Natural killer cell (primary cell): ENCODE data around the gene UGT2A3. TPM values are rescaled to one million over a fixed set of nuclear protein-coding genes. Genes with fewer than 3 reads are reported as not detected.

ENCODE experiments used
- ATAC-seq, 3 donors: fragments of 150-1000 bp in 2 of 3; fragments of 200-7000 bp in 1 of 3; cut with Tn5 transposase; 1 replicate in 1 of 3; 2 replicates in 2 of 3; pipeline ENCODE4 v1.10.0; 2021; ENCODE audit warnings: mild to moderate bottlenecking in 2 of 3, moderate library complexity in 2 of 3
- DNase-seq, 2 donors: peaks; one replicate each; pipeline versions ENCODE4 v3.0.0 to v3.0.0-alpha.2; 2013 to 2021; ENCODE audit warnings: mixed read lengths in 1 of 2
- H3K27ac ChIP-seq: one replicate; pipeline ENCODE4 v1.5.1; 2013; ENCODE audit warnings: mild to moderate bottlenecking, low read length
- H3K27me3 ChIP-seq: one replicate; pipeline ENCODE4 v1.6.1; 2013; ENCODE audit warnings: low read length; ENCODE audit not compliant: control insufficient read depth, insufficient read depth
- H3K36me3 ChIP-seq: one replicate; pipeline ENCODE4 v1.6.1; 2013; ENCODE audit warnings: low read length; ENCODE audit not compliant: control insufficient read depth, insufficient read depth
- H3K4me1 ChIP-seq: one replicate; pipeline ENCODE4 v1.6.1; 2013; ENCODE audit warnings: low read length; ENCODE audit not compliant: control insufficient read depth, insufficient read depth
- H3K4me3 ChIP-seq: one replicate; pipeline ENCODE4 v1.5.1; 2013; ENCODE audit warnings: low read length
- H3K9me3 ChIP-seq: one replicate; pipeline ENCODE4 v1.6.1; 2013; ENCODE audit warnings: low read length; ENCODE audit not compliant: control insufficient read depth, insufficient read depth
- H3K27ac Mint-ChIP-seq, 2 donors: one replicate each; pipeline ENCODE4 v1.8.0; 2022; ENCODE audit warnings: mild to moderate bottlenecking in 2 of 2, mixed read lengths in 2 of 2, moderate library complexity in 1 of 2
- H3K27me3 Mint-ChIP-seq, 2 donors: one replicate each; pipeline ENCODE4 v1.8.0; 2022; ENCODE audit warnings: low read depth in 2 of 2, mixed read lengths in 2 of 2
- H3K36me3 Mint-ChIP-seq: one replicate; pipeline ENCODE4 v1.8.0; 2022; ENCODE audit warnings: mixed read lengths
- H3K4me1 Mint-ChIP-seq, 2 donors: one replicate each; pipeline ENCODE4 v1.8.0; 2022; ENCODE audit warnings: mixed read lengths in 2 of 2
- H3K4me3 Mint-ChIP-seq: one replicate; pipeline ENCODE4 v1.8.0; 2022; ENCODE audit warnings: mild to moderate bottlenecking, moderate library complexity, mixed read lengths
- H3K9me3 Mint-ChIP-seq, 2 donors: one replicate each; pipeline ENCODE4 v1.8.0; 2022; ENCODE audit warnings: mixed read lengths in 2 of 2
- CTCF ChIP-seq: fragments of 200-600 bp; IDR thresholded peaks from one replicate; pipeline ENCODE4 v1.8.0; 2022; ENCODE audit warnings: antibody characterized with exemption
- WGBS: methylation state at CpG from one replicate; pipeline ENCODE4 v1.1.7; 2013; ENCODE audit warnings: missing lambda C conversion rate; ENCODE audit not compliant: insufficient coverage; 5-methylcytosine and 5-hydroxymethylcytosine counted together
- intact Hi-C: fragments of 100-400 bp; cut with micrococcal nuclease; formaldehyde crosslinking; loops from one replicate; pipeline ENCODE4 v1.14.2; 2022
- total RNA-seq, 4 donors: library from RNA; stranded (reverse); fragments of 120-200 nt in 1 of 4; gene quantifications; one replicate each; pipeline versions ENCODE4 v1.2.3 to v1.2.4, GENCODE V29; 2013 to 2022

Gene UGT2A3
- total RNA-seq, 3 donors from 2014 or later (not counting 1 experiment from before 2014, with no cell fraction given), result not detected

DNA sequence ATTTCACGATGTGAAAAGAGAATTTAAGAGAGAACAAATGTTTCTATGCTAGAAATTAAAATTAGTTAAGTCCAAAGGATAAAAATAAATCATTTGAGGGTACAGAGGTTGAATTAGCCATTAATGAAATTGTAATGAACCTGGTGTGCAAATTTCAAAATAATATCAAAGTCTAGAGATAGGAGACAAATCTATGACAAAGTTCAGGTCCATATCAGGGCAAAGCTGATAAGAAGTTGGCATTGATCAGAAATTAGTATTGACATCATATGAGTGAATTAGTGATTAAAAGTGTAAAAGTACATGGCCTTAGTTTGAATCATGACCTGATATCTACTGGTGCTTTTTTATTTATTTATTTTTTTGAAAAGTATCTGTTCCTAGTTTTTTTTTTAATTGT lies 33.8 kb upstream of the UGT2A3 start:
- Histone ChIP-seq H3K4me1 (no peaks in the 10 kb centered on the region), H3K9me3 (no peaks in the 10 kb centered on the region), H3K27ac (no peak overlapping the region), H3K27me3 (no peaks in the 10 kb centered on the region), H3K36me3 (no peaks in the 10 kb centered on the region), H3K4me3 (no peak overlapping the region)
- H3K36me3 Mint-ChIP-seq, result peaks cover 8% of the 10 kb centered on the region
- peaks cover 2 to 10% of the 10 kb centered on the region in 2 donors for H3K9me3 Mint-ChIP-seq
- ATAC-seq (no peak), DNase-seq (no peak)
- H3K27me3 Mint-ChIP-seq, result no peaks in the 10 kb centered on the region
- TF ChIP-seq CTCF, result no peak
- 69% methylated on average over 1 of the region's 1 CpG for WGBS
- H3K4me1 Mint-ChIP-seq, result no peaks in the 10 kb centered on the region
- intact Hi-C loops, result no loop called here
- no peak overlapping the region for H3K4me3 Mint-ChIP-seq
- no peak overlapping the region for H3K27ac Mint-ChIP-seq

DNA sequence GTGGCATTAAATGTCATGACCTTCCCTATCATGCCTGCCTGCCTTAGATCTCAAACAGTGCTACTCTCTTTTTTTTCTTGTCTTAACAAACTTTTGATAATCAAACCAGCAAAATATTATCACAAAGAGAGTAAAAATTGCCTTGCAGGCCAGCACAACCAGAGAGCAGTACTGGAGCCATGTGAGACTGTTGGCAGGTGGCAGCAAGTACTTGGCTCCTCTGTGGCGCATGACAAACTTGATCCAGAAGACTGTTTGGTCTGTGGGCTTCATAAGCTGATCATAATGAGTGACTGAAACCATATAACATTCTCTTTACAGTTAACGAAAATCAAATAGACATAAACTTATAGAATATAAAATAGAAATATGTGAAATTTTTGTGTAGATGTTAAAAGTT lies 33.3 kb upstream of the UGT2A3 start:
- 83% methylated on average over 1 of the region's 2 CpGs for WGBS
- Histone ChIP-seq H3K4me1 (no peaks in the 10 kb centered on the region), H3K4me3 (no peak overlapping the region), H3K9me3 (no peaks in the 10 kb centered on the region), H3K27me3 (no peaks in the 10 kb centered on the region), H3K36me3 (no peaks in the 10 kb centered on the region), H3K27ac (no peak overlapping the region)
- TF ChIP-seq CTCF, result no peak
- Mint-ChIP-seq H3K27me3 (no peaks in the 10 kb centered on the region), H3K9me3 (peaks cover 2 to 10% of the 10 kb centered on the region in 2 donors), H3K27ac (no peak overlapping the region), H3K4me1 (no peaks in the 10 kb centered on the region), H3K36me3 (peaks cover 8% of the 10 kb centered on the region), H3K4me3 (no peak overlapping the region)
- ATAC-seq (no peak), DNase-seq (no peak)
- intact Hi-C loops, result no loop called here

DNA sequence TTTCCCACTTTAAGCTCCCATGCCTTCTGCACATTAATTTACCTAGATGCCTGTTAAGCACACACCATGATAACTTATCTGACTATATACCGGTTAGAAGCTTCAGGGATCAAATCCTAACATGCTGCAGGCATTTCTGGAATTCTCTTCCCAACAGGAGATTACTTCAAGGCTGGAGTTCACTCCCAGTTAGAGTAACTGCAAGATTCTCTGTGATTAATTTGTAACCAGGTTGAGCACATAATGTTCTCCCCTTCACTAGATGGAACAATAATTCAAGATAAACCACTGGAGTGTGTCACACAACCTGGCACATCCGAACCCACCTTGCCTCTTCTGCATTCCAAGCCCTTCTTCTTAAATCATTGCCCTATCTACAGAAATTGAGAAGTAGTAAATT lies 11.8 kb upstream of the UGT2A3 start:
- TF ChIP-seq CTCF, result no peak
- Histone ChIP-seq H3K4me3 (no peak overlapping the region), H3K27me3 (no peaks in the 10 kb centered on the region), H3K4me1 (no peaks in the 10 kb centered on the region), H3K36me3 (no peaks in the 10 kb centered on the region), H3K9me3 (no peaks in the 10 kb centered on the region), H3K27ac (no peak overlapping the region)
- Mint-ChIP-seq H3K27me3 (no peaks in the 10 kb centered on the region), H3K4me1 (no peaks in the 10 kb centered on the region), H3K36me3 (no peaks in the 10 kb centered on the region), H3K4me3 (no peak overlapping the region), H3K27ac (no peak overlapping the region), H3K9me3 (peaks cover 12 to 19% of the 10 kb centered on the region in 2 donors)
- 88% methylated on average over 1 of the region's 2 CpGs for WGBS
- ATAC-seq, result no peak
- intact Hi-C loops, result no loop called here
- DNase-seq, result no peak

DNA sequence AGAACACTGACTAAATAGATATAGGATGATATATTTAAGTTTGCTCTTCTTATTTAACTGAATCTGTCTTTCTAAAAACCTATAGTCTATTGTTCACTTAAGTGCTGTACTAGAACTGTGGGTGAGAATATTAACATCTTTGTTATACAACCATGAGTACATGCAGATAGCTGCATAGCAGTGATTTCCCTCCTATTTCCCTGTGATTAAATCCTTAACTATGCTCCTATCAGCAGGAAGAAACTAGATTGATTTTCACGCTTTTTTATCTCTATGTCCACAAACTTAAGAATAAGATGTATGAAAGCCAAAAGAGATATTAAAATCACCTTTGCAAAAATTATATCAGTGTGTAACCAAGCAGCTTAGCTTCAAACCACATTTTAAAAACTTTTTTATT lies 11.3 kb upstream of the UGT2A3 start:
- Histone ChIP-seq H3K9me3 (no peaks in the 10 kb centered on the region), H3K4me3 (no peak overlapping the region), H3K27ac (no peak overlapping the region), H3K27me3 (no peaks in the 10 kb centered on the region), H3K4me1 (no peaks in the 10 kb centered on the region), H3K36me3 (no peaks in the 10 kb centered on the region)
- no CpG with 5 or more reads among the region's 1 CpG for WGBS
- no peak for DNase-seq
- Mint-ChIP-seq H3K36me3 (no peaks in the 10 kb centered on the region), H3K27me3 (no peaks in the 10 kb centered on the region), H3K9me3 (peaks cover 12 to 19% of the 10 kb centered on the region in 2 donors), H3K27ac (no peak overlapping the region), H3K4me1 (no peaks in the 10 kb centered on the region), H3K4me3 (no peak overlapping the region)
- TF ChIP-seq CTCF, result no peak
- ATAC-seq, result no peak
- intact Hi-C loops, result no loop called here
